H1 (cell line): ENCODE data around the gene BHMT2. TPM values are rescaled to one million over a fixed set of nuclear protein-coding genes. Genes with fewer than 3 reads are reported as not detected.

Source experiments
- CTCF ChIA-PET: fragments of 300-600 bp; sonication (Branson Sonifier 250); formaldehyde crosslinking; loops from one replicate; lab custom pipeline; 2021; ENCODE audit not compliant: partially characterized antibody; lab: Charles Lee
- POLR2A ChIA-PET: fragments of 300-600 bp; sonication (Branson Sonifier 250); formaldehyde crosslinking; loops from one replicate; lab custom pipeline; 2021; ENCODE audit warnings: inconsistent platforms; ENCODE audit not compliant: partially characterized antibody; lab: Charles Lee
- DNase-seq, 2 experiments: peaks; one replicate each; pipeline versions ENCODE4 v3.0.0 to v3.0.0-alpha.2; 2010 to 2022; ENCODE audit warnings: low spot score in 2 of 2, low read depth in 1 of 2, mixed read lengths in 1 of 2
- FAIRE-seq: peaks from 2 replicates; lab custom pipeline; 2011; peaks lifted over from hg19 to GRCh38; lab: Jason Lieb, UNC
- H2AFZ ChIP-seq: 2 replicates; pipeline ENCODE4 v1.8.1; 2012; ENCODE audit warnings: low read length, inconsistent platforms
- H2AK5ac ChIP-seq: 2 replicates; pipeline ENCODE4 v1.6.1; 2013; ENCODE audit warnings: low read depth, low read length
- H2BK120ac ChIP-seq: replicated peaks from 2 replicates; pipeline ENCODE3; 2013; ENCODE audit warnings: low read depth, low read length, inconsistent platforms
- H2BK12ac ChIP-seq: 2 replicates; pipeline ENCODE4 v1.6.1; 2013; ENCODE audit warnings: low read depth, low read length
- H2BK15ac ChIP-seq: 2 replicates; pipeline ENCODE4 v1.6.1; 2013; ENCODE audit warnings: low read length
- H2BK20ac ChIP-seq: 2 replicates; pipeline ENCODE4 v1.6.1; 2013; ENCODE audit warnings: low read length
- H2BK5ac ChIP-seq: 2 replicates; pipeline ENCODE4 v1.6.1; 2013; ENCODE audit warnings: low read depth, low read length
- H3K14ac ChIP-seq: 2 replicates; pipeline ENCODE4 v1.6.1; 2013; ENCODE audit warnings: inconsistent platforms; ENCODE audit not compliant: insufficient read length
- H3K18ac ChIP-seq: 2 replicates; pipeline ENCODE4 v1.6.1; 2013; ENCODE audit warnings: low read length; ENCODE audit errors: extremely low read depth
- H3K23ac ChIP-seq: 2 replicates; pipeline ENCODE4 v1.6.1; 2013; ENCODE audit warnings: inconsistent platforms; ENCODE audit not compliant: insufficient read length
- H3K23me2 ChIP-seq: 2 replicates; pipeline ENCODE4 v1.6.1; 2013; ENCODE audit warnings: low read depth, low read length
- H3K27ac ChIP-seq: 2 replicates; pipeline ENCODE4 v1.6.1; 2011; ENCODE audit warnings: low read depth, low read length, inconsistent platforms
- H3K27me3 ChIP-seq, 4 experiments: replicated peaks in 1 of 4; 1 replicate in 1 of 4; 2 replicates in 3 of 4; pipeline versions ENCODE4 v1.6.1 to v1.8.1; 2011 to 2013; ENCODE audit warnings: low read length in 3 of 4, mild to moderate bottlenecking in 3 of 4, inconsistent platforms in 2 of 4, mixed read lengths in 2 of 4, moderate library complexity in 1 of 4; ENCODE audit not compliant: control insufficient read depth in 3 of 4, insufficient read depth in 3 of 4; ENCODE audit errors: extremely low read depth in 1 of 4
- H3K36me3 ChIP-seq, 4 experiments: 2 replicates each; pipeline versions ENCODE4 v1.6.1 to v1.8.1; 2011 to 2013; ENCODE audit warnings: mild to moderate bottlenecking in 4 of 4, low read length in 3 of 4, moderate library complexity in 2 of 4, control low read depth in 1 of 4, inconsistent platforms in 1 of 4; ENCODE audit not compliant: insufficient read depth in 4 of 4, control insufficient read depth in 2 of 4
- H3K4ac ChIP-seq: replicated peaks from 2 replicates; pipeline ENCODE3; 2013; ENCODE audit warnings: low read length, low read depth, mixed read lengths, inconsistent platforms; ENCODE audit not compliant: insufficient read length
- H3K4me1 ChIP-seq, 4 experiments: replicated peaks in 1 of 4; 1 replicate in 1 of 4; 2 replicates in 3 of 4; pipeline versions ENCODE4 v1.6.1 to v1.8.1; 2011 to 2013; ENCODE audit warnings: low read length in 3 of 4, inconsistent platforms in 2 of 4, mixed read lengths in 1 of 4; ENCODE audit not compliant: insufficient read depth in 4 of 4, control insufficient read depth in 3 of 4
- H3K4me2 ChIP-seq, 2 experiments: 2 replicates each; pipeline versions ENCODE4 v1.6.1 to v1.8.1; 2011 to 2013; ENCODE audit warnings: low read depth in 2 of 2, low read length in 2 of 2, control low read depth in 1 of 2, inconsistent platforms in 1 of 2, mild to moderate bottlenecking in 1 of 2; ENCODE audit not compliant: insufficient read depth in 1 of 2
- H3K4me3 ChIP-seq, 4 experiments: fragments of 200-600, 300-600 bp in 1 of 4; sonication (generic), shearing (Covaris generic), sonication (Bioruptor Twin) in 1 of 4; 2 replicates each; pipeline versions ENCODE4 v1.5.1 to v1.8.1; 2011 to 2016; ENCODE audit warnings: low read length in 4 of 4, low read depth in 3 of 4, control low read depth in 2 of 4, inconsistent platforms in 2 of 4, mild to moderate bottlenecking in 2 of 4, mixed read lengths in 1 of 4, moderate library complexity in 1 of 4; ENCODE audit not compliant: insufficient read depth in 2 of 4; ENCODE audit errors: extremely low read depth in 1 of 4
- H3K56ac ChIP-seq: replicated peaks from 2 replicates; pipeline ENCODE3; 2013; ENCODE audit warnings: low read depth, mild to moderate bottlenecking, mixed read lengths, low read length, inconsistent platforms; ENCODE audit not compliant: insufficient read length
- H3K79me1 ChIP-seq: 2 replicates; pipeline ENCODE4 v1.6.1; 2013; ENCODE audit warnings: low read depth, low read length, control low read depth
- H3K79me2 ChIP-seq, 2 experiments: 2 replicates each; pipeline versions ENCODE4 v1.6.1 to v1.8.1; 2012 to 2013; ENCODE audit warnings: low read length in 2 of 2, mild to moderate bottlenecking in 2 of 2, inconsistent platforms in 1 of 2; ENCODE audit not compliant: insufficient read depth in 2 of 2, control insufficient read depth in 1 of 2
- H3K9ac ChIP-seq, 4 experiments: replicated peaks in 1 of 4; 1 replicate in 1 of 4; 2 replicates in 3 of 4; pipeline versions ENCODE4 v1.6.1 to v1.8.1; 2011 to 2013; ENCODE audit warnings: low read depth in 3 of 4, low read length in 3 of 4, control low read depth in 2 of 4, mild to moderate bottlenecking in 2 of 4, moderate library complexity in 2 of 4, inconsistent platforms in 1 of 4; ENCODE audit errors: extremely low read depth in 1 of 4
- H3K9me3 ChIP-seq, 2 experiments: 2 replicates each; pipeline versions ENCODE4 v1.6.1 to v1.8.1; 2012 to 2013; ENCODE audit warnings: mild to moderate bottlenecking in 2 of 2, moderate library complexity in 2 of 2, control low read depth in 1 of 2, inconsistent platforms in 1 of 2, low read depth in 1 of 2, low read length in 1 of 2, mixed read lengths in 1 of 2; ENCODE audit not compliant: insufficient read depth in 2 of 2
- H4K20me1 ChIP-seq, 2 experiments: replicated peaks in 1 of 2; 2 replicates each; pipeline versions ENCODE3 to v1.8.1; 2011 to 2013; ENCODE audit warnings: inconsistent platforms in 2 of 2, low read length in 2 of 2, mild to moderate bottlenecking in 1 of 2; ENCODE audit not compliant: insufficient read depth in 2 of 2, control insufficient read depth in 1 of 2
- H4K5ac ChIP-seq: 2 replicates; pipeline ENCODE4 v1.6.1; 2013; ENCODE audit warnings: low read length, low read depth, mixed read lengths, inconsistent platforms; ENCODE audit not compliant: insufficient read length
- H4K8ac ChIP-seq: 2 replicates; pipeline ENCODE4 v1.8.0; 2013; ENCODE audit warnings: mild to moderate bottlenecking, moderate library complexity, low read length, inconsistent platforms; ENCODE audit not compliant: insufficient read depth; ENCODE audit errors: extremely low read depth
- H4K91ac ChIP-seq: replicated peaks from 2 replicates; pipeline ENCODE3; 2013; ENCODE audit warnings: low read length, mixed read lengths, inconsistent platforms; ENCODE audit not compliant: insufficient read length
- ASH2L ChIP-seq: fragments of 200-600, 300-600 bp; sonication (generic); IDR thresholded peaks from one replicate; pipeline ENCODE4 v1.7.1; 2017; ENCODE audit warnings: low read length
- ATF2 ChIP-seq: IDR thresholded peaks from 2 replicates; pipeline ENCODE4 v1.6.1; 2012; ENCODE audit warnings: low read length, inconsistent platforms
- BACH1 ChIP-seq: IDR thresholded peaks from 2 replicates; pipeline ENCODE4 v1.6.1; 2012; ENCODE audit warnings: low read length, improper control_type of control experiment
- PHF8 ChIP-seq: fragments of 200-600 bp; sonication (generic); conservative IDR thresholded peaks from 2 replicates; pipeline ENCODE4 v1.7.1; 2012; ENCODE audit warnings: low read depth, mild to moderate bottlenecking, inconsistent platforms, low read length, moderate library complexity
- POU5F1 ChIP-seq: IDR thresholded peaks from 2 replicates; pipeline ENCODE4 v1.6.1; 2011; ENCODE audit warnings: low read depth, mild to moderate bottlenecking, low read length, moderate library complexity
- RBBP5 ChIP-seq: IDR thresholded peaks from 2 replicates; pipeline ENCODE4 v1.7.1; 2012; ENCODE audit warnings: low read depth, mild to moderate bottlenecking, inconsistent platforms, low read length, moderate library complexity, borderline replicate concordance
- RFX5 ChIP-seq: IDR thresholded peaks from 2 replicates; pipeline ENCODE4 v1.6.1; 2011; ENCODE audit warnings: low read depth, low read length, improper control_type of control experiment, borderline replicate concordance
- RNF2 ChIP-seq: fragments of 200-900, 300-1000 bp; sonication (generic); IDR thresholded peaks from 2 replicates; pipeline ENCODE4 v1.7.1; 2016; ENCODE audit warnings: borderline replicate concordance, low read depth, mild to moderate bottlenecking, antibody characterized with exemption, low read length; ENCODE audit not compliant: poor library complexity, severe bottlenecking; ENCODE audit errors: missing control alignments
- SUZ12 ChIP-seq: fragments of 200-600 bp; sonication (generic); IDR thresholded peaks from 2 replicates; pipeline ENCODE4 v1.6.1; 2012; ENCODE audit warnings: mild to moderate bottlenecking, inconsistent platforms, low read length, moderate library complexity, mixed read lengths
- WGBS, 2 experiments: shearing (Covaris generic) in 1 of 2; methylation state at CpG; one replicate each; pipeline versions ENCODE4 v1.1.6 to v1.1.7; 2013 to 2015; ENCODE audit warnings: low lambda C conversion rate in 2 of 2, mixed read lengths in 2 of 2, inconsistent platforms in 1 of 2, low coverage in 1 of 2, missing lambda C conversion rate in 1 of 2; ENCODE audit not compliant: insufficient replicate concordance in 2 of 2, insufficient coverage in 1 of 2, insufficient read length in 1 of 2; ENCODE audit errors: extremely low coverage in 1 of 2, missing lambda C conversion rate in 1 of 2; 5-methylcytosine and 5-hydroxymethylcytosine counted together
- polyA plus RNA-seq, 7 experiments: library from polyadenylated mRNA; depleted of rRNA in 3 of 7; stranded (reverse) in 5 of 7; unstranded in 2 of 7; fragments of >200 nt in 5 of 7; fragments of 200-250 nt in 2 of 7; gene quantifications; 1 replicate in 5 of 7; 2 replicates in 1 of 7; 4 replicates in 1 of 7; pipeline versions ENCODE4 v1.2.1 to v1.2.3, GENCODE V29; 2011 to 2013; ENCODE audit warnings: missing spikeins in 2 of 7, mixed read lengths in 2 of 7
- total RNA-seq: library from RNA; stranded (reverse); fragmentation: NEBNext Ultra II Directional; extraction: Animal tissue kit (Norgen Biotek cat#: 25700); gene quantifications from 2 replicates; pipeline ENCODE4 v1.2.1, GENCODE V29; 2021

The BHMT2 gene
- total and polyA plus RNA-seq, 2 of the 8 experiments (the other 6 are each of a cell fraction or from before 2014, with no cell fraction given): 0.11 TPM; not detected in 1

- H2BK120ac ChIP-seq: no peak overlapping the region
- TF ChIP-seq SUZ12 (no peak), RBBP5 (no peak), RNF2 (no peak), BACH1 (no peak), ASH2L (no peak), PHF8 (no peak), POU5F1 (no peak), ATF2 (no peak), RFX5 (no peak)
- ChIA-PET POLR2A (interaction anchor here (1.3 to 1.6 kb wide), 2 partner anchors 10 to 117 kb away, joined by 3 read pairs; no protein-coding TSS in a partner anchor), CTCF (interaction anchor here (1.0 to 6.6 kb wide), 3 partner anchors 9 to 112 kb away, joined by 4 to 243 read pairs (median 70); no protein-coding TSS in a partner anchor)
- no peak overlapping the region for H3K14ac ChIP-seq
- H3K4ac ChIP-seq: no peak overlapping the region
- H3K23me2 ChIP-seq: no peaks in the 10 kb centered on the region; the same call in none of the 2 replicates
- H3K56ac ChIP-seq: no peak overlapping the region
- no peak overlapping the region for H3K9ac ChIP-seq
- no peak overlapping the region for H3K23ac ChIP-seq
- no peak for FAIRE-seq
- no peak overlapping the region for H4K5ac ChIP-seq
- H4K20me1 ChIP-seq: no peaks in the 10 kb centered on the region
- peak overlapping the region; percentile 83; the same call in 1 of the 2 replicates for H2AFZ ChIP-seq
- H3K27me3 ChIP-seq: no peaks in the 10 kb centered on the region
- no peak overlapping the region for H2BK5ac ChIP-seq
- peaks cover 5 to 6% of the 10 kb centered on the region in 2 experiments; a peak in 3 of 4 replicates for H3K9me3 ChIP-seq
- no peak overlapping the region for H3K4me2 ChIP-seq
- H3K79me2 ChIP-seq: no peaks in the 10 kb centered on the region
- no peak for DNase-seq
- H2AK5ac ChIP-seq: no peak overlapping the region; the same call in 1 of the 2 replicates
- no peaks in the 10 kb centered on the region; the same call in 1 of the 2 replicates for H3K79me1 ChIP-seq
- H3K4me1 ChIP-seq: peaks cover 0 to 5% (median 1%) of the 10 kb centered on the region in 4 experiments; a peak in 5 of 7 replicates
- H4K8ac ChIP-seq: no peak overlapping the region; the same call in 1 of the 2 replicates
- no peak overlapping the region; the same call in 1 of the 2 replicates for H2BK15ac ChIP-seq
- no peak overlapping the region for H2BK12ac ChIP-seq
- H4K91ac ChIP-seq: no peak overlapping the region
- no peak overlapping the region for H3K27ac ChIP-seq
- H3K4me3 ChIP-seq: no peak overlapping the region
- no peak overlapping the region for H3K18ac ChIP-seq
- no peaks in the 10 kb centered on the region for H3K36me3 ChIP-seq
- H2BK20ac ChIP-seq: peak overlapping the region; percentile 43; the same call in 1 of the 2 replicates
- 86% methylated on average over 5 of the region's 5 CpGs; no CpG with 5 or more reads in 1 of the 2 experiments for WGBS, 2 experiments
Observed at GRCh38 chr5:79135790-79136553, 66.4 kb downstream of the BHMT2 start.
